Esophagus squamous epithelium (tissue), 4 donors: ENCODE data around the gene SMYD4.

Experiments used
- POLR2A ChIP-seq, 4 donors: fragments of 450-650 bp; IDR thresholded peaks; one replicate each; pipeline ENCODE4 v1.6.1; 2017; ENCODE audit warnings: antibody characterized with exemption in 4 of 4, mild to moderate bottlenecking in 4 of 4, moderate library complexity in 3 of 4
- TF ChIP-seq, protein P1 (sequence below), 6 experiments: fragments of 450-650 bp in 4 of 6; fragments of 200-600 bp in 2 of 6; sonication (generic) in 2 of 6; IDR thresholded peaks; one replicate each; pipeline ENCODE4 v1.5.1; 2016 to 2019; ENCODE audit warnings: antibody characterized with exemption in 6 of 6, mild to moderate bottlenecking in 4 of 6, moderate library complexity in 4 of 6

- TF ChIP-seq, protein P1, sequence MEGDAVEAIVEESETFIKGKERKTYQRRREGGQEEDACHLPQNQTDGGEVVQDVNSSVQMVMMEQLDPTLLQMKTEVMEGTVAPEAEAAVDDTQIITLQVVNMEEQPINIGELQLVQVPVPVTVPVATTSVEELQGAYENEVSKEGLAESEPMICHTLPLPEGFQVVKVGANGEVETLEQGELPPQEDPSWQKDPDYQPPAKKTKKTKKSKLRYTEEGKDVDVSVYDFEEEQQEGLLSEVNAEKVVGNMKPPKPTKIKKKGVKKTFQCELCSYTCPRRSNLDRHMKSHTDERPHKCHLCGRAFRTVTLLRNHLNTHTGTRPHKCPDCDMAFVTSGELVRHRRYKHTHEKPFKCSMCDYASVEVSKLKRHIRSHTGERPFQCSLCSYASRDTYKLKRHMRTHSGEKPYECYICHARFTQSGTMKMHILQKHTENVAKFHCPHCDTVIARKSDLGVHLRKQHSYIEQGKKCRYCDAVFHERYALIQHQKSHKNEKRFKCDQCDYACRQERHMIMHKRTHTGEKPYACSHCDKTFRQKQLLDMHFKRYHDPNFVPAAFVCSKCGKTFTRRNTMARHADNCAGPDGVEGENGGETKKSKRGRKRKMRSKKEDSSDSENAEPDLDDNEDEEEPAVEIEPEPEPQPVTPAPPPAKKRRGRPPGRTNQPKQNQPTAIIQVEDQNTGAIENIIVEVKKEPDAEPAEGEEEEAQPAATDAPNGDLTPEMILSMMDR (IDR thresholded peaks at IDR 0.05), result no peak
- no peak for TF ChIP-seq POLR2A (IDR thresholded peaks at IDR 0.05)
These were observed 96.8 kb downstream of the SMYD4 start for GRCh38 chr17:1732833-1733321.
